Measurements from ENCODE around the gene WAPL. TPM values are rescaled to one million over a fixed set of nuclear protein-coding genes. Genes with fewer than 3 reads are reported as not detected.
A peak's percentile ranks its signal among the peaks of the same experiment; 100 is the strongest.

The WAPL gene
- total RNA-seq, 2 experiments from 2014 or later: 51.7 to 53.3 TPM

DNA sequence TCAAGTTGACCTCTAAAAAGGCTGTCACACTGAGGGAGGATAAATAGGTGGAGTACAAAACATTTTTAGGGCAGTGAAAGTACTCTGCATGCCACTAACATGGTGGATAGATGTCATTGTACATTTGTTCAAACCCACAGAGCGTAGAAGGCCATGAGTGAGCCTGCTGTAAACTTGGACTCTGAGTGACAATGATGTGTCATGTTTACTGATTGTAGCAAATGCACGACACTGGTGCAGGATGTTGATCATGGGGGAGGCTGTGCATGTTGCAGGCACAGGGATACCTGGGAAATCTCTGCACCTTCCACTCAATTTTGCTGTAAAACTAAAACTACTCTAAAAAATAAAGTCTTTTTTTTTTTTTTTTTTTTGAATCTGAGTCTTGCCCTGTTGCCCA lies 102.5 kb downstream of the WAPL start:
- no peaks in the 10 kb centered on the region for H3K36me3 Mint-ChIP-seq

DNA sequence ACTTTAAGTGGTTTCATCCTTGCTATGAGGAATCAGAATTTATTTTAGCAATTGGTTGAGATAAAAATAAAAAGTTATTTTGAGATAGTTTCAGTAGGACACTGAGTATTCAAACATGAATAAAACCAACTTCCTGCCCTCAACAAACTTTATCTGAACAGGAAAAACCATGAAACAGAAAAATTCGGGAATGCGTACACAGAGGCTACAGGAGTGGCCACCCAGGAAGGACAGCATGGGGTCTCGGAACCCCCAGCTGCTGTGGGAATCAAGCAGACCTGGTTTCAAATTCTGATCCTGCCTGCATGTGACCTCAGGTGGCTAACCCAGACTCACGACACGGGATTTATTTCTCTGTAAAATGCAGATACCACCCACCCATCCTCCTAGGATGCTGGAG lies 106.0 kb downstream of the WAPL start:
- H3K4me3 Mint-ChIP-seq: no peak overlapping the region
- DNase-seq: no peak
- no peaks in the 10 kb centered on the region for H3K27me3 Mint-ChIP-seq
- H3K27ac Mint-ChIP-seq: no peak overlapping the region
- peaks cover 53% of the 10 kb centered on the region for H3K4me1 Mint-ChIP-seq
- peaks cover 8% of the 10 kb centered on the region for H3K36me3 Mint-ChIP-seq
- H3K9me3 Mint-ChIP-seq: peaks cover 5% of the 10 kb centered on the region

More for the DNA sequence above, 102.5 kb downstream of the WAPL start:
- H3K4me1 Mint-ChIP-seq: peaks cover 26% of the 10 kb centered on the region
- no peaks in the 10 kb centered on the region for H3K27me3 Mint-ChIP-seq
- no peak for DNase-seq
- H3K9me3 Mint-ChIP-seq: no peaks in the 10 kb centered on the region
- H3K4me3 Mint-ChIP-seq: no peak overlapping the region
- H3K27ac Mint-ChIP-seq: peak overlapping the region; percentile 6

DNA sequence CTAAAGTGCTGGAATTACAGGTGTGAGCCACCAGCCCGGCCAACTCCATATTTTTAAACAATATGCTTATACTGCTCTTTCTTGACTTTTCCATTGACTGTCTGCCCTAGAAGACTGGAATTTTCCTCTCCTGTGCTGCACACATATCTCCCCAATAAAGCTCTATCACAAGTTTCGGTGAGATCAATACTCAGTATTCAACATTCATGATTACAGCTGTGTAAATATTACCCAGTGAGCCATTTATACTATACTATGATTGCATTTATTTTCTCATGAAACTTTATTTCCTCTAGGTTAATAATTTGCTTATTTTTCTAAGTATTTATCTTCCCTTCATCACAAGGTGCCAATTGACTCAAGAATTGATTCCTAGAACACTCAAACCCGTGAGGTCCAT lies 106.5 kb downstream of the WAPL start:
- H3K9me3 Mint-ChIP-seq: peaks cover 7% of the 10 kb centered on the region
- H3K27ac Mint-ChIP-seq: no peak overlapping the region
- H3K4me1 Mint-ChIP-seq: peaks cover 56% of the 10 kb centered on the region
- no peak for DNase-seq
- peaks cover 11% of the 10 kb centered on the region for H3K36me3 Mint-ChIP-seq
- no peak overlapping the region for H3K4me3 Mint-ChIP-seq
- H3K27me3 Mint-ChIP-seq: no peaks in the 10 kb centered on the region

DNA sequence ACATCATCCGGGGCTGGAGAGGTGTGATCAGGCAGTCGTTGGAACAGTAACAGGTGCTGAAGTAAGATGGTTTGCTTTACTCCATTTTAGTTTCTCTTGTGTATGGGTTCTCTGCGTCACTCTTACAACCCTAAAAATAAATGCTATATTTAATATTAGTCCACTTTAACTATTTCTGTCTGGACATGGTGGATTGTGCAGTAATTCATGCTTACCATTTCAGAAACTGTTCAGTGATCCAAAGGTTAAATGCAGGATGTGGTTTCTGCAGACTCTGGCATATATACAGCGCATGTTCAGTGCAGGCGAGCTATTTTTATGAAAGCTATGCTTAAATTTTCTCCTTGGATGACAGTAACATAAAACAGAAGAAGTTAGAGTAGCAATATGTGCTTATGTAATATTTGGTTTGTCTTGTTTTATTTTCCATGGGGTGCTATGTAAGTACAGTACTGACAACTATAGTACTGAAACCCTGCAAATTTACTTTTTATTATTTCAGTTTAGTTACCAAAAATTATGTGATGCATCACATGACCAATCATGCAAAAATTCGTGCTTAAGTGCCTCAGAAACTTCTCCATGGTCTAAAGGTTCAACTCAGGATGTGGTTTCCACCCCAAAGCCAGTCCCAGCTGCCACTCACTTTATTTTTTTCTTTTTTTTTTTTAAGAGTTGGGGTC lies 108.4 kb downstream of the WAPL start:
- peaks cover 7% of the 10 kb centered on the region for H3K9me3 Mint-ChIP-seq
- peaks cover 11% of the 10 kb centered on the region for H3K36me3 Mint-ChIP-seq
- peak overlapping the region; percentile 37 for H3K4me3 Mint-ChIP-seq
- H3K27me3 Mint-ChIP-seq: no peaks in the 10 kb centered on the region
- peak overlapping the region; percentile 91 for H3K27ac Mint-ChIP-seq
- no peak for DNase-seq
- peaks cover 49% of the 10 kb centered on the region for H3K4me1 Mint-ChIP-seq

DNA sequence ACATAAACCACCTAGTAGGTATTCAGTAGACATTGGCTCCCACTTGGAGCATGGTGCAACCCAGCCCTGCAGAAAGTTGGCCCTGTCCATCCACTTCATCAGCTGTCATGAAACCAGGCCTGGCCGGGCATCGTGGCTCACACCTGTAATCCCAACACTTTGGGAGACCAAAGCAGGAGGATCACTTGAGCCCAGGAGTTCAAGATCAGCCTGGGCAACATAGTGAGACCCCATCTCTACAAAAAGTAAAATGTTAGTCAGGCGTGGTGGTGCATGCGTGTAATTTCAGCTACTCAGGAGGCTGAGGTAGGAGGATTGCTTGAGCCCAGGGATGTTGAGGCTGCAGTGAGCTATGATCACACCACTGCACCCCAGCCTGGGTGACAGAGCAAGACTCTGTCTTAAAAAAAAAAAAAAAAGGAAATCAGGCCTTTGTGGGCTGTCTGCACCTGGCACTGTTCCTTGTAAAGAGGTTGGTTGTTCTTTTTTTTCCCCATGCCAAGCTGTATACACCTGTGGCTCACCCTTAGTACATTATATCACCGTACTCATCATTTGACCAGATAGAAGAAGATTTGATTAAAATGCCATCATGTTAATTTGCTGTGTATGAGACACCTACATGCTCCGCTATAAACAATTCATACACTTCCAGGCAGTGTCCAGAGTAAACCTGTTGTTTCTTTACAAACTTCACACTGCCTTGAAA lies 109.6 kb downstream of the WAPL start:
- no peaks in the 10 kb centered on the region for H3K27me3 Mint-ChIP-seq
- DNase-seq: no peak
- peaks cover 49% of the 10 kb centered on the region for H3K4me1 Mint-ChIP-seq
- H3K27ac Mint-ChIP-seq: peak overlapping the region; percentile 91
- H3K4me3 Mint-ChIP-seq: peak overlapping the region; percentile 65
- peaks cover 7% of the 10 kb centered on the region for H3K9me3 Mint-ChIP-seq
- peaks cover 11% of the 10 kb centered on the region for H3K36me3 Mint-ChIP-seq

DNA sequence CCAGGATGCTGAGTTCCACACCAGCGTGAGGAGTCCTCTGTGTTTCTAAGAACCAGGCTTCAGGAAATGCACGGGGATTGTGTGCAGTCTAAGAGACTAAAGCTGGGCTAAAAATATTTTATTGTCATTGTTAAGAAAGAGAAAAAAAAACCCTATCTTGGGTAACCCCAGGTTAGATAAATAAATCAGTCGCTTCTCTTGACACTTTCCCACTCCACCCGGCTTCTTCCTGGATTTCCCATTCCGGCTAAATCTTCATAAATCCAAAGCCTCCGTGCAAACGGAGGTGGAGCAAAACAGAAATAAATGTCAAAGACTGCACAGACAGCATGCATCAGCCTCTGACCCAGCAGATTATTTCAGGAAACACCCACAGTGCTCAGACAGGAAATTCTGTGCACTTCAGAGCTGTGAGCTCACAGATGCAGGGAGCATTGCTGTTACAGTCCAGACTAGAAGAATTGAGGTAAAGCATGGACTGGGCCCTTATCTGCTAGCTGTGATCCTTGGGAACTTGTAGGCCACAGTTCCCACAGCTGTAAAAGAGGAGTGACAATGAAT lies 110.2 kb downstream of the WAPL start:
- peak overlapping the region; percentile 91 for H3K27ac Mint-ChIP-seq
- DNase-seq: peak; percentile 42
- peaks cover 49% of the 10 kb centered on the region for H3K4me1 Mint-ChIP-seq

DNA sequence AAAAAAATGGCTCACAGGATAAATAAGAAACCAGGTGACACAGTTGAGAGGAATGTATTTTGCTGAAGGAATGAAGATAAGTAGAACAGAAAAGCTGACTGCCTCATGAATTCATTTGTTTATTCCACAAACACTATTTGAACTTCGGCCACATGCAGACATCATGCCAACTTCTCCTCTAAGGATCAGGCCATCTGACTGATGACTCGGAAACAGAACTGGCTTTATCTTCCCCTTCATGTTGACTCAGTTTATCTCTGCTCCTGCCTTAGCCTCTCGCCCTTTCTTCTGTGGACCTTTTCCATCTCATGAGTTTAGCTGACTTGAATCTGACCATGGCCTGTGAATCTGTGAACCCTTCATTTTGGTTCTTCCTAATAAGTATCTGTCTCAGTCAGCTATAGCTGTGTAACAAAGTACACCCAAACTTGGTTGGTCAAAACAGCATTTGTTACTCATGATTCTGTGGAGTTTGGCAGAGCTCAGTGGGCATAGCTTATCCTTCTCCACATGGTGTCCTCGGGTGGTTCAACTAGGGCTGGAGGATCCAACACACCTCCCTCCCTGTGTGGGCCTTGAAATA lies 111.0 kb downstream of the WAPL start:
- H3K27ac Mint-ChIP-seq: peak overlapping the region; percentile 91
- DNase-seq: no peak
- peaks cover 11% of the 10 kb centered on the region for H3K36me3 Mint-ChIP-seq
- peaks cover 42% of the 10 kb centered on the region for H3K4me1 Mint-ChIP-seq
- H3K27me3 Mint-ChIP-seq: no peaks in the 10 kb centered on the region
- H3K9me3 Mint-ChIP-seq: peaks cover 7% of the 10 kb centered on the region
- no peak overlapping the region for H3K4me3 Mint-ChIP-seq

More for the DNA sequence above, 110.2 kb downstream of the WAPL start:
- Mint-ChIP-seq H3K4me3 (peak overlapping the region; percentile 57), H3K27me3 (no peaks in the 10 kb centered on the region), H3K9me3 (peaks cover 7% of the 10 kb centered on the region), H3K36me3 (peaks cover 11% of the 10 kb centered on the region)

DNA sequence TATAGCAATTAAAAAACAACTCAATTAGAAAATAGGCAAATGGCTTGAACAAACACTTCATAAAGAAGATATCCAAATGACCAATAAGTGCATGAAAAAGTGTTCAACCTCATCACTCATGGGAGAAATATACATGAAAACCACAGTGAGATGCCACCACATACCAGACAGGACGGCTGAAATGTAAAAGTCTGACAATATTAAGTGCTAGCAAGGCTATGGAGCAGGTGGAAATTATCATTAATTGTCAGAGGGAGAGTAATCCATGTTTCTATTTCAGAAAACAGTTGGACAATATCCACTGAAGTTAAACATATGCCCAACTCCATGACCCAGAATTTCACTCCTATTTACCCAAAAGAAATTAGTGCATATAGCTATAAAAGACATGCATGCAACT lies 112.4 kb downstream of the WAPL start:
- no peaks in the 10 kb centered on the region for H3K27me3 Mint-ChIP-seq
- DNase-seq: no peak
- H3K4me3 Mint-ChIP-seq: no peak overlapping the region
- no peak overlapping the region for H3K27ac Mint-ChIP-seq
- peaks cover 11% of the 10 kb centered on the region for H3K36me3 Mint-ChIP-seq
- peaks cover 34% of the 10 kb centered on the region for H3K4me1 Mint-ChIP-seq
- H3K9me3 Mint-ChIP-seq: peaks cover 7% of the 10 kb centered on the region

DNA sequence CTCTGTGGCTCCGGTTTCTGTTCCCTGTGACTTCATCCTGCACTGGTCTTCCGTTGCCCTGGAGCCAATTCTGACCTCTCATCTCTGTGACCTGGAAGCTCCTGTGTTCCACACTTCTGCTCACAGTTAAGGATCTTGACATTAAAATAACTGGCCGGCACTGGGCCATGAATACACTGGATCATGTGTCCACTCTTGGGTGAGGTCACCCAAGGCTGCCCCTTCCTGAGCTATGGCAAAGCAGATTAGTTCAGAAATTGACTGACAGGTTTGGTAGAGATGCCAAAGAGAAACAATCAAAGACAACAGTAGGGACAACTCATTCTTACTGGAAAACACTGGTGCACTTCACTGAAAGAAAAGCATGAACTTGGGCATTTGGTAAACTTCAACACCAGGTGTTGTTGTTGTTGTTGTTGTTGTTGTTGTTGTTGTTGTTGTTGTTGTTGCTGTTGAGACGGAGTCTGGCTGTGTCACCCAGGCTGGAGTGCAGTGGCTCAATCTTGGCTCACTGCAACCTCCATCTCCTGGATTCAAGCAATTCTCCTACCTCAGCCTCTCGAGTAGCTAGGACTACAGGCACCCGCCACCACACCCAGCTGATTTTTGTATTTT lies 118.3 kb downstream of the WAPL start:
- no peak overlapping the region for H3K27ac Mint-ChIP-seq
- H3K36me3 Mint-ChIP-seq: peaks cover 5% of the 10 kb centered on the region
- no peak overlapping the region for H3K4me3 Mint-ChIP-seq
- no peak for DNase-seq
- no peaks in the 10 kb centered on the region for H3K27me3 Mint-ChIP-seq
- peaks cover 3% of the 10 kb centered on the region for H3K9me3 Mint-ChIP-seq
- H3K4me1 Mint-ChIP-seq: peaks cover 22% of the 10 kb centered on the region

DNA sequence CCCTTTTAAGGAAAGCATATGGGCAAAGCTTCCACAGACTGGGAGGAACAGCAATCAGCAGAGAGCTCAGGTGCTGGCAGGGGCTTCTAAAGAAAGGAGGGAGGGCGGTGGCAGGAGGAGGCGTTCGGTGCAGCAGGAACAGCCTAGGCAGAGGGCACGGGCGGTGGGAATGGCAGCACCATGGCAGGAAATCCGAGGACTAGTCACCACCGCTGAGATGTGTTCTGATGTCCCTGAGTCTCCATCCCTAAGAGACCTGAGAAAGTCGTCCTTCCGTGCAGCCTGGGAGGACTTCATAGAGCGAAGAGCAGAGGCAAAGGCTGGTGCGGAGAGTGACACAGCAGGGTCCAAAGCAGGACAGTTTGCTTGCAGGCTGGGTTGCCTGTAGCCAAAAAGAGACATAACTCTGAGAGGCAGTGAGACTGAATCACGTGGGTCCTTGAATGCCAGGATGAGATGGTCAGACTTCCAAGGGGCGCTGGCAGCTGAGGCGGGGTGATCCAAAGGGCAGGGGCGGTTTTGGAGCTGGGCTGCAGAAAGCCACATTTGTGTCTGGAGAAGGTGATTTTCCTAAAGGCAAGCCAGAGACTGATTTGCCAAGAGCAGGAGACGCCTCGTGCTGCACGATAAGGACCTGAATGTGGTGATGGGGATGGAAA lies 119.2 kb downstream of the WAPL start:
- Mint-ChIP-seq H3K36me3 (peaks cover 5% of the 10 kb centered on the region), H3K27me3 (no peaks in the 10 kb centered on the region), H3K9me3 (peaks cover 3% of the 10 kb centered on the region), H3K27ac (no peak overlapping the region), H3K4me1 (peaks cover 22% of the 10 kb centered on the region), H3K4me3 (peak overlapping the region; percentile 83)
- DNase-seq: no peak

DNA sequence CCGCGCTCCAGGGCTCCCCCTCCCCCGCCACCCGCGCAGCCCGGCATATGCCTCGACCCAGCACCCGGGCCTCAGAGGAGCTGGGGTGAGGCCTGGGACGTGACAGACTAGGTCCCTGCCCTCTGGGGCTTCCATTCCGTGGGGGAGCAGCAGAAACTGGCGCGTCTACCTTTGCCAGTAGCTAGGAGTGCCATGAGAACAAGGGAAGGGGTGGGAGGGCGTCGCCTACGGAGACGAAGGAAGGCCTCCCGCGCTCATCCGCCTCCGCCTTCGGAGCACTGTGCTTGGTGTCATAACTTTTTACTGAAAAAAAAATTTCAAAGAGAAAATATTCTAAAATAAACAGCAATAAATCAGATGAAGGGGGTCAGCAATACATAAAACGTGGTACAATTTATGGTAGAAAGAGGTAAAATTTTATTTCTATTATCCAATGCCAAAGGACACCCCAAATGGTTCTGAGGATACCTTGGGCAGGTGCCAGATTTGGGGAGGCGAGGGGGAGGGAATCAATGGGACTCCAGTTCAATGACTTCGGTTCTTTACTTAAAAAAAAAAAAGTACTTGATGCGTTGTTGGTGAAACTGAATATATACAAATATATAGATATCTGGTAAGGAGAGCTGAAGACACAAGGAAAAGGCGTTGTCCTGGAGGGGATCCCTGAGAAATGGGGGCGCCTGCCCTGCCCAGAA lies 119.9 kb downstream of the WAPL start:
- H3K27me3 Mint-ChIP-seq: no peaks in the 10 kb centered on the region

DNA sequence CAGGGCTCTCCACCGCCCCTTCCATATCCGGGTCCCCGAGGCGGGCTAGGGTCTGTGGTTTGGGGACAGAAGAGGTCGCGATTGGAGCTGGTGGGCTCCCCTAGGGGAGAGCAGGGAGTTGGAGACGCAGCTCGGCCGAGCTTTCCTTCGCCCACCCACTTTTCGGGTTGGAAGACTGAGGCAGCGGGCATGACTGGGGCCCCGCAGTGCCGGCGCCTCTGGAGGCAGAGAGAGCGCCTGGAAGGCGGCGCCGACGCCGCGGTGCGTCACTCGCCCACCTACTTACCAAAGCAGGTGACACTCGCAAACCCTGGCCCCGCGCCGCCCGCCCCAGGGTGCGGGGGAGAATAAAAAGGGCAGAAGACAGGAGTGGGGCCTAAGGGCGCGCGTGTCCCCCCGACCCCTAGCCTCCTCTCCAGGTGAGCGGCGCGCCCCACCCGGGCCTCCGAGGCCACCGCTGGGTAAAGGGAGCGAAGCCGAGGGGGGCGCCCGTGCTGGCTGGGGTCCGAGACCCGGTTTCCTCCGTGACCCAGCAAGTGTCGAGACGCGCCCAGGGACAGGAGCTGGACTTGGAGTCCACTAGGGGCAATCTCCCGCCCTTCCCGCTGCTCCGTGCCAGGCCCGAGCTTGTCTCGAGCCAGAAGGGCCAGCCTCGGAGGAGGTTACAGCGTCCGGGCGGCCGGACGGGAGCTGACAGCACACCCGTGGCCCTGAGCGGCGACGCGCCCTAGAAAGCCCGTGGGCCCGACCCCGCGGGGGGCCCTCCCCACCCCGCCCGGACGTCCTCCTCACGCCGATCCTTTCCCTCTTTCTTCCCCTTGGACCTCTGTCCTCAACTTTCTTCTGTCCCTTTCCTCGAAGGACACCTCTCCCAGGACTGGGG lies 120.6 kb downstream of the WAPL start:
- Mint-ChIP-seq H3K4me3 (peak overlapping the region; percentile 83), H3K4me1 (peaks cover 22% of the 10 kb centered on the region), H3K27ac (peak overlapping the region; percentile 88), H3K36me3 (peaks cover 5% of the 10 kb centered on the region), H3K27me3 (no peaks in the 10 kb centered on the region), H3K9me3 (peaks cover 3% of the 10 kb centered on the region)
- DNase-seq: peak; percentile 83

More for the DNA sequence above, 119.9 kb downstream of the WAPL start:
- peaks cover 3% of the 10 kb centered on the region for H3K9me3 Mint-ChIP-seq
- peaks cover 5% of the 10 kb centered on the region for H3K36me3 Mint-ChIP-seq
- H3K4me3 Mint-ChIP-seq: peak overlapping the region; percentile 83
- H3K4me1 Mint-ChIP-seq: peaks cover 22% of the 10 kb centered on the region
- peak; percentile 33 for DNase-seq
- peak overlapping the region; percentile 62 for H3K27ac Mint-ChIP-seq

Measured in activated naive CD8-positive, alpha-beta T cell treated with anti-CD3 and anti-CD28 coated beads for 36 hours (primary cell).